Stimulated activated CD4-positive, alpha-beta T cell treated with anti-CD3 and anti-CD28 coated beads, Interleukin-4, amount 100 ng/mL, for 24 hours (primary cell): ENCODE data around the gene ZNF407.

Experiments
- DNase-seq: peaks from one replicate; pipeline ENCODE4 v3.0.0-alpha.2; 2020

ZNF407 gene

GRCh38 chr18:74982946-74983635 lies 385.4 kb downstream of the ZNF407 start:
- no peak for DNase-seq

- DNase-seq: no peak
Measured at GRCh38 chr18:74989134-74989533, 391.5 kb downstream of the ZNF407 start.

GRCh38 chr18:74990563-74991081 lies 393.0 kb downstream of the ZNF407 start:
- DNase-seq: no peak

GRCh38 chr18:74994502-74995418 lies 397.1 kb downstream of the ZNF407 start:
- DNase-seq: peak; percentile 8

- DNase-seq: no peak
Measured at GRCh38 chr18:74995419-74995736, 397.7 kb downstream of the ZNF407 start.

- no peak for DNase-seq
Measured at GRCh38 chr18:74996055-74996454, 398.4 kb downstream of the ZNF407 start.

GRCh38 chr18:74996996-74997395 lies 399.3 kb downstream of the ZNF407 start:
- DNase-seq: no peak

GRCh38 chr18:75000920-75001319 lies 403.2 kb downstream of the ZNF407 start:
- no peak for DNase-seq

- no peak for DNase-seq
Measured at GRCh38 chr18:75003039-75003438, 405.4 kb downstream of the ZNF407 start.

- DNase-seq: no peak
Measured at GRCh38 chr18:75003764-75004690, 406.4 kb downstream of the ZNF407 start.

- DNase-seq: no peak
Measured at GRCh38 chr18:75005626-75006025, 408.0 kb downstream of the ZNF407 start.

- no peak for DNase-seq
Measured at GRCh38 chr18:75008186-75008585, 410.5 kb downstream of the ZNF407 start.

- no peak for DNase-seq
Measured at GRCh38 chr18:75009296-75009695, 411.6 kb downstream of the ZNF407 start.

GRCh38 chr18:75009878-75010277 lies 412.2 kb downstream of the ZNF407 start:
- DNase-seq: no peak

GRCh38 chr18:75010278-75010677 lies 412.6 kb downstream of the ZNF407 start:
- no peak for DNase-seq

- DNase-seq: no peak
Measured at GRCh38 chr18:75010689-75011088, 413.0 kb downstream of the ZNF407 start.

GRCh38 chr18:75016025-75016717 lies 418.5 kb downstream of the ZNF407 start:
- DNase-seq: no peak

- DNase-seq: no peak
Measured at GRCh38 chr18:75023473-75023872, 425.8 kb downstream of the ZNF407 start.

GRCh38 chr18:75024871-75025270 lies 427.2 kb downstream of the ZNF407 start:
- no peak for DNase-seq

- no peak for DNase-seq
Measured at GRCh38 chr18:75025573-75025972, 427.9 kb downstream of the ZNF407 start.

GRCh38 chr18:75029481-75029880 lies 431.8 kb downstream of the ZNF407 start:
- DNase-seq: no peak

GRCh38 chr18:75031717-75032317 lies 434.1 kb downstream of the ZNF407 start:
- no peak for DNase-seq
